GM19238 (cell line): ENCODE data around the gene ZDHHC3.
"Not testable (repeated sequence)": the region's sequence is repeated elsewhere in the genome, so short reads cannot be mapped to it uniquely, and the experiment has no call there.

Experiments
- DNase-seq: peaks from one replicate; pipeline ENCODE4 v3.0.0; 2011; ENCODE audit warnings: low spot score; ENCODE audit not compliant: insufficient read length

The ZDHHC3 gene

DNA sequence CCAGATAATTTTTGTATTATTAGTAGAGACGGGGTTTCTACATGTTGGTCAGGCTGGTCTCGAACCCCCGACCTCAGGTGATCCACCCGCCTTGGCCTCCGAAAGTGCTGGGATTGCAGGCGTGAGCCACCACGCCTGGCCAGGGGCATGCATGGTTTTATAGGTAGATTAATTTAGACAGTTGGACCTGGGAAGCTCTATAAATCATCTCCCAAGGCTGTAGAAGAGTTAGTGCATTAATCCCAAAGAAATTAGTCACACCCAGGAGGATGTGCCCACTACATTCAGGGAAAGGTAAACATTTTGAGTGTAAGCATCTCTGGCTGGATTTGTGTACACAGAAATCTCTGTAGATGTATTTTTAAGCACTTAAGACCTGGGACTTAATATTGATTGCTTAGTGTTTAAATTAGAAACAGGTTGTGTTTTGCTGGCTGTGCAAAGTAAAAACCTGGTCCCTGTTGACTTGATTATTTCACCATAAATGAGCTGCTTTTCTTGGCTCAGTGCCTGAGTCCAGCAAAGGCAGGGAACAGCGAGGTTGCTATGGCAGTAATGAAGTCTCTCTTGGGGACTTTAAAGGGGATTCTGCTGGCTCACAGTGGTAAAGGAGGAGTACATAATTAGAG is 19.3 kb upstream of the ZDHHC3 start:
- DNase-seq, result no peak

DNA sequence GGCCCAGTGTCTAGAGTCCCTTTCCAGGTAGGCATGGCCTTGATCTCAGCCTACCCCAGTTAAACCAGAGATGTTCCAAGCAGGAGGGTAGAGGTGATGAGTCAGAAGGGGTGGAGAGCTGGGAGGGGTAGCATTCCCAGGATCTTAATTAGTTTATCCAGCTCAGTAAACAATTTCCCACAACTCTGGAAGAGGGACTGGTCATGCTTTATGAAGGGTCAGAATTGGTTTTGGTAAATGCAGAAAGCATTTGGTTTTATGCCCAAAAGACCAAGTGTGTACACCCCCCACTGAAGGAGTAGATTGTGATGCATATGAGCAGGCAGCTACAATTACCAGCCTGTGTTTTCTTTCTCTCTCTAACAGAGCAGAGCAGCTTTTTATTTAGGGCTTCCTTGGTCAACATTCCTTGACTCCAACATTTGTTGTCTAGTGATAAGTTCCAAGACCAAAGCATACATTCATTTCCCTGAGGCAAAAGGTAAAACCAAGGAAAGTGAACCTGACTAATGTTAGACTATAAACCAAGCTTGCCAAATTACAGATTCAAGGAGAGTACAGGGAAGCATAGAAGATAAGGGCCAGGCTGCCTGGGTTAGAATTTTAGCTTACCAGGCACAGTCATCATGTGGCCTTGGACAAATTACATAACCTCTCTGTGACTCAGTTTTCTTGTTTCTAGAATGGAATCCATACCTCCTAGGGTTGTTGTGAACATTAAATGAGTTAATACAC is 17.7 kb upstream of the ZDHHC3 start:
- DNase-seq, result no peak

DNA sequence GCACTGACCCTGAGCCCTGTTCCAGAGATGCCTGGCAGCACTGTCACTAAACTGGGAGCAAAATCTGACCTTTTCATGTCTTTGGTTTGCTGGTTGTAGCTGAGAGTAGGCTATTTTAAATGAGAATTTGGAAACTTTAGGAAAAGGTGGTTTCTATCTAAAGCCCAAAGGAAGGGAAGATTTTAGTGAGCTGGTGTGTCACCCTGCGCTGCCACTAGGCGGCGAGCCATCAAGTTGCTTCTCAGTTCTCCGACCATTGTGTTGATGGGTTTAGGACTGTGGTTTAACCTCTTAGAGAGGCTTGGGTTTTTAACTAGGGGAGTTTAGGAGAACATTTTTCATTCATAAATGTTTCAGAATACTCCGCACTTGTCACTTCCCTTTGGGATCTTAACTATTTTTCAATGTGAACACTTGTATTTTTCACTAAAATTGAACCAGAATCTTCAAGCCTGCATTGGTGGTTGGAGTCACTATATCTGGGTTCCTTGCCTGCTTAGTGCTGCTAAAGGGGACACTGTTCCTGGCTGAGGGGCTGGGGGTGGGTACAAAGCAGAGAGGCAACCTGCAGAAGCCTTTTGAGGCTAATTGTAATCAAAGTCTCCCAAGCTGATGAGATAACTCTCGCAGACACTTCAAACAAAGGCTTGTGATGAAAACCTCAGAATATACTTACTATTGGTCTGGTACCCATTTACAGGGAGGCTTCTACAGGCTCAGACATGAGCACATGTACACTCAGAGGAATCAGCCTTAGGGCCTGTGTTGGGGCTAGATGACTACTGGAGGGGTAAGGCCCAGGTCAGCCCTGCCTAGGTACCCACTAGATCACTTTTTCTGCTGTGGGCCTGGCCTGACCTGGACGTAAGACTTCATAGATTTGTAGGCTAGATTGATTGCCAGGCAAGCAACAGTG is 16.8 kb upstream of the ZDHHC3 start:
- DNase-seq, result no peak

GRCh38 chr3:44991326-44991725 is 15.4 kb upstream of the ZDHHC3 start:
- DNase-seq, result no peak

DNA sequence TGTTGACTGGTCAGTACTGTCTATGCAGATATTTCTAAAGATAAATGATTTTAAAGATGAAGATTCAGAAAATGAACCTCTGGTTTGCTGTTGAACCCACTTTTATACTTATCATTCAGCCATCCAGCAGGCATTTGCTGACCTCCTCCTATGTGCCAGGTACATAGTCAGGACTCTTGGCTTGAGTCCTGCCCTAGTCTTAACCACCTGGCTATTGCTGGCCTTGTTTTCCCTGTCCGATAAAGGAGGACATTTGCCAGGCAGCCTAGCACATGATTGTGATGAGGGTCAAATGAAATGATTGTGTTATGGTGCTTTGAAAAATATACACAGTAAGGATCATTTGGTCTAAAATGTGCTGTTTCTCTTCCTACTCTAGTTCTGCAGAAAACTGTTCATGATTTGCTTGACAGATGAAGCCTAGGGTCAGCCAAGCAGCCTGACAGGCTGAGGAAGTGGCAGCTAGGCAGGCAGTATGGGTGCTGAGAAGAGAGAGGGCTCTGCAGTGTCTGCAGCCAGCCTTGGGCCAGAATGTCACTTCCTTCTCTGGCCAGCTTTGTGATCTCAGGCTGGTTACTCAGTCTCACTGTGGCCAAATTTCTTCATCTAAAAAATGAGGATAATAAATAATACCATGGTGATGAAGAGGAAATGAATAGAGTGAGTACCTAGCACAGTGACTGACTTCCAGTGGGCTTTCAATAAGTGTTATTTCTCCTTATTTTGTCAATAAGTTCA is 13.8 kb upstream of the ZDHHC3 start:
- no peak for DNase-seq

- no peak for DNase-seq
Observed at GRCh38 chr3:44989141-44989540, 13.2 kb upstream of the ZDHHC3 start.

DNA sequence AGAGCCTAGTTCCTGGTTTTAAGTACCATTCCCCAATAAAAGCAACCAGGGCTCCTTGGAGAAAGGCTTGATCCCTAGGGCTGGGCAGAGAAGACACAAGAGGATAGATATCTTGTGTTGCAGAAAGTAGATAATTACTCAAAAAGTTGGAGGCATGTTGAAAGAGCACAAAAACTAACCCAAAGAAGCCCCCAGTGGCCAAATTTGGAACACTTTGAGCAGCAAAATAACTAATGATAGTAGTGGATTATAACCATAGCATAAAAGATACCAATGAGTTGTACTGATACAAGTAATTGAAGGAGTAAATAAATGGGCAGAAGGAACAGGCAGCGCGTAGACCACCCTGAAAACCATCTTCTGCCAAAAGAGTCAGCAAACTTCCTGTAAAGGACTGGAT is 12.1 kb upstream of the ZDHHC3 start:
- DNase-seq, result no peak

- DNase-seq, result no peak
Observed at GRCh38 chr3:44987332-44987731, 11.4 kb upstream of the ZDHHC3 start.

- DNase-seq, result not testable (repeated sequence)
Observed at GRCh38 chr3:44986330-44986729, 10.4 kb upstream of the ZDHHC3 start.

GRCh38 chr3:44984335-44984734 is 8.4 kb upstream of the ZDHHC3 start:
- no peak for DNase-seq

DNA sequence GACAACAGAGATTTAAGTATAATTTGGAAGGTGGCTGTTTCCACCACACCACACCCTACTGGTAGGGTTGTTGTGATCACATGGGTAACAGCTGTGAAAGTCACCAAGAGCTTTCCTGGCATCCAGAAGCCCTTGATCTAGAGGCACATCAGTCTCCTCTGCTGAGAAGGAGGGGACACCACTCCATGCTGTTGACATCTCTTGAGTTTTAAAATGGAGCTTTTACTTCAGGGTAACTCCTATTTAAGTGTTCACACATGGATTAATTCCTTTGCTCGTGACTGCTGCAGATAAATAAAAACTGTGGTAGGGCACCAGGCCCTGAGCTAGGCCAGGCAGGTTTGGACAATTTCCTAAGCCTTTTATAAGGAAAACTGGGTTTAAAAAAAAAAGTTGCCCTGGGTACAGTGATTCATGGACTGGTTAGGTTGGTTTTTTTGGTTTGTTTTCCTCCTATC is 7.5 kb upstream of the ZDHHC3 start:
- no peak for DNase-seq

GRCh38 chr3:44982817-44983216 is 6.8 kb upstream of the ZDHHC3 start:
- DNase-seq, result no peak

DNA sequence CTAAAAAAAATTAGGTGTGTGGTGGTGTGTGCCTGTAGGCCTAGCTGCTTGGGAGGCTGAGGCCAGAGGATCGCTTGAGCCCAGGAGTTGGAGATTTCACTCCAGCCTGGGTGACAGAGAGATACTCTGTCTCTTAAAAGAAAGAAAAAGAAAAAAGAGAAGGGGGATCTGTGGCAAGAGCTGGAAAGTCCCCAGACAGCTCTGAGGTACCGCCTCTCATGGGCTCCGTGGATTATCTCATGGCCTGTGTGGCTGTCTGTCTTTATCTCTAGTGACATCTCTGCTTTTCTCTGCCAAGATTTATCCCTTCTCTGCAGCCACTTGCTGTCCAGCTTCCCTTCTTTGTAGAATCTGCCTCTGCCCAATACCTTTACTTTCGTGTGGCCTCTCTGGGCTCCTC is 5.8 kb upstream of the ZDHHC3 start:
- DNase-seq, result peak; percentile 26

DNA sequence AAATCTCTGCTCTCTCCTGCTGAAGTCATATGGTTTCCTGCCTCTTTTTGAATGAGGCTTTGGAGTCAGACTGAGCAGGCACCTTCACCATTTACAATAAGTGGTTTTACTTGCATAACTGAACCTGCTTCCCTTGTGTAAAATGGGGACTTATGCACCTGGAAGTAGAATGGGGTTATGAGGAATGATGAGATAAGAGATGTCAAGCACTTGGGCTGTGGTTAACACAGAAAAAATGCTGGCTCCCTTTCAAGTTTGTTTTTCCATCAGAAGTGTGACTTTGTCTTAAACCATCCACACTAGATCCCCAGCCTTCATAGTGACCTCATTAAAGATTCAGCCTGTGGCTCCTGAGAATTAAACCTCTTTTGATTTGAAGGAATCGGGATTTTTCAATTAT is 5.2 kb upstream of the ZDHHC3 start:
- DNase-seq, result no peak

DNA sequence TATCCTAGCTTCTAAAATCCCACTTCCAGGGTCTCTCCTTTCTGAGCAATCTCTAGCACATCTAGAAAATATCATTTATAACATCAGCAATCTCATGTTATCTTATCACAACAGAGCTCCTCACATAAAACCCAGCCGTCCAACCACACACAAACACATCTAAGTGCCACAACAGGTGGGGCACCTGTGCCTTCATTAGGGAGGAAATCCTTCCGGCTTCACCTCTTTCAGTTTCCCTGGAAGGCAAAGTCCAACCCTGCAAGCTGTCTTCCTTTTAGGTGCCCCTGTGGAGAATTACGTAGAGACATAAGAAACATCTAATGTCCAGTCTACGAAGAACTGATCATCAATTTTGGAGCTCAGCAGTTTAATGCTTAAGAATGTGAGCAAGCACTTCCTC is 1.6 kb downstream of the ZDHHC3 start:
- DNase-seq, result no peak

GRCh38 chr3:44970926-44971490 is 5.0 kb downstream of the ZDHHC3 start:
- no peak for DNase-seq

DNA sequence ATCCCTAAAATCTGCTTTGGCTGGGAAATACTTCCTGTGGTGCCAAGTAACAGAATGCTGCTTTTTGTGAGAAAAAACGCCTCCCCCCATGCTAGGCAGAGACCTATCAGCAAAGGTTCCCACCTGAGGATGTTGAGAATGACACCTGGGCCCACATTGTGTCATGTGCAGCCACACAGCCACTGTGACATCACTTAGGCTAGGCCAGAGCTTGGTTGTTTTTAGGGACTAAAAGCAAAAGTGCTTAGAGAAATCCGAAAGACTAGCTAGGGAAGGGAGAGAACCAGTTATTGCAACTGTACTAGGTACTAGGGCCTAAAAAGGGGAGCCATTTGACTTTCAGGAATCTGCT is 6.2 kb downstream of the ZDHHC3 start:
- DNase-seq, result no peak

DNA sequence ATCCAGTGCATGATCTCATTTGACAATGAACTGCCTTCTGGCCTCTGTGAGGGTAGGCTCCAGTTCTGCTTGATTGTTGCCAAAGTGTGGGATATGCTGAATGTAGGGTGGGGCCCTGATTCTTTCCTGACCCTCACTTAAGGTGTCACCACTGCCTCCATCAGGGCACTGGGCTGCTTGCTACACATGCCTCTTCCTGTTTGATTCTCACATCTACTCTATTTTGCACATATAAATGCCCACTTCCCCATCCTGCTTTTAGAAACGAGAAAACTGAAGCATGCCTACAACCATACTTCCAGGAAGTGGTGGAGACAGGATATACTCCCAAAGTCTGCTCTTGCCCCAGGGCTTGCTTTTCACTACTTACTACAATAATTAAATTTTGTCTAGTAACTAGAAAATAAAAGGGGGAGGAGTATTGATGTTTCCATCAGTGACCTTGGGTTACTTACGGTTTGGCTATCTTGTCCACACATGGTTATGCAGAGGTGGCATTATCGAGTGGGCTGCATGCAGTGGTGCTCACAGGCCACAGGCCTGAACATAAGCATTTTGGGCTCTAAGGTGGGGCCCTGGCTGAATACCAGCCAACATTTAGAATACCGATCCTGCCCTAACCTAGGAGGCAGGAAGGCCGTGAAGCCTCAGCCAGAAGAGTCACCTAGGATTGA is 6.7 kb downstream of the ZDHHC3 start:
- DNase-seq, result no peak

GRCh38 chr3:44968447-44968858 is 7.5 kb downstream of the ZDHHC3 start:
- DNase-seq, result no peak

DNA sequence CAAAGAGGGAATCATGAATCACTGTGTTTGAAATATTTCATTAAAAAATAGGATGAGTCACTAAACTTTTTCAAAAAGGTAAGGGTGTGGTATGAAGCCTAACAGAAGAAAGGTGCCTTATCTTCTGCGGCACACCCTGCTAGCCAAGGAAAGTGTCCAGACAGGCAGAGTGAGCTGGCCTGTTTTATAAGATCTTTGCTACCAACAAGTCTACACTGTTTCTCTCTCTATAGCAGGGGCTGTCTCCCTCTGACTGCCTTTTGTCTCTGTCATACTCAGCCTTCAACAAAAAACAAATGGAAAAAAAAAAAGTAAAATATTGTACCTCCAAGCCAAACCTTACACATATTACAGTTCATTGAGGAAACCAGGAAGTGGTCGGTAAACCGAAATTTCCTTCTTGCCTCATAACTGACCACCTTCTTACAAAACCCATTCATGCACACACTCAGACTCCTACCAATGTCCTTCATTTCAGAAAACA is 9.1 kb downstream of the ZDHHC3 start:
- DNase-seq, result no peak
